HG03066 (cell line): ENCODE measurements around the gene AMPH.
"Not testable (repeated sequence)": the region's sequence is repeated elsewhere in the genome, so short reads cannot be mapped to it uniquely, and the experiment has no call there.

Experiments used
- ATAC-seq: cut with Tn5 transposase; IDR thresholded peaks from one replicate; pipeline ENCODE4 v1.9.1; 2021; ENCODE audit warnings: low read depth; ENCODE audit not compliant: unreplicated experiment

Gene AMPH

DNA sequence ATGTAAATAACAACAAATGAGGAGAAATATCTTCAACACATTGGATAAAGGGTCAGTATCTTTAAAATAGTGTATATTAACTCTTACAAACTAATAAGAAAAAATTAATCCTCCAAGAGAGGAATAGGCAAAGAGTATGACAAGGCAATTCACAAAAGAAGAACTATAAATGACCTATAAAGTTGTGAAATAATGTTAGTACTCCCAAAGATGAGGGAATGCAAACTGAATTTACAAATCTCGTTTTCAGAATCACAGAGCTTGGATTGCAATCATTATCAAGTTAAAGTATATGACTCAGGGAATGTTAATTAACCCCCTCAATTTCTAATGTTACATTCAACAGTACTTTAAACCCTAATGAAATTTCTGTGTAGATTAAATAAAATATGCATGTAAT is 270.4 kb downstream of the AMPH start:
- no peak for ATAC-seq

GRCh38 chr7:38359071-38359601 is 272.0 kb downstream of the AMPH start:
- peak; percentile 73 for ATAC-seq

GRCh38 chr7:38358273-38358831 is 272.8 kb downstream of the AMPH start:
- not testable (repeated sequence) for ATAC-seq

- not testable (repeated sequence) for ATAC-seq
Measured at GRCh38 chr7:38354271-38354851, 276.8 kb downstream of the AMPH start.

- ATAC-seq = not testable (repeated sequence)
Measured at GRCh38 chr7:38353431-38353881, 277.7 kb downstream of the AMPH start.

DNA sequence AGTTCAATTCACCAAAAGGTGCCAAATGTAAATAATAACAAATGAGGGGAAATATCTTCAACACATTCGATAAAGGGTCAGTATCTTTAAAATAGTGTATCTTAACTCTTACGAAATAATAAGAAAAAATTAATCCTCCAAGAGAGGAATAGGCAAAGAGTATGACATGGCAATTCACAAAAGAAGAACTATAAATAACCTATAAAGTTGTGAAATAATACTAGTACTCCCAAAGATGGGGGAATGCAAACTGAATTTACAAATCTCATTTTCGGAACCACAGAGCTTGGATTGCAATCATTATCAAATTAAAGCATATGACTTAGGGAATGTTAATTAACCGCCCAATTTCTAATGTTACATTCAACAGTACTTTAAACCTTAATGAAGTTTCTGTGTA is 279.6 kb downstream of the AMPH start:
- ATAC-seq = no peak

- not testable (repeated sequence) for ATAC-seq
Measured at GRCh38 chr7:38350777-38351176, 280.4 kb downstream of the AMPH start.

GRCh38 chr7:38349869-38350583 is 281.1 kb downstream of the AMPH start:
- peak; percentile 74 for ATAC-seq

DNA sequence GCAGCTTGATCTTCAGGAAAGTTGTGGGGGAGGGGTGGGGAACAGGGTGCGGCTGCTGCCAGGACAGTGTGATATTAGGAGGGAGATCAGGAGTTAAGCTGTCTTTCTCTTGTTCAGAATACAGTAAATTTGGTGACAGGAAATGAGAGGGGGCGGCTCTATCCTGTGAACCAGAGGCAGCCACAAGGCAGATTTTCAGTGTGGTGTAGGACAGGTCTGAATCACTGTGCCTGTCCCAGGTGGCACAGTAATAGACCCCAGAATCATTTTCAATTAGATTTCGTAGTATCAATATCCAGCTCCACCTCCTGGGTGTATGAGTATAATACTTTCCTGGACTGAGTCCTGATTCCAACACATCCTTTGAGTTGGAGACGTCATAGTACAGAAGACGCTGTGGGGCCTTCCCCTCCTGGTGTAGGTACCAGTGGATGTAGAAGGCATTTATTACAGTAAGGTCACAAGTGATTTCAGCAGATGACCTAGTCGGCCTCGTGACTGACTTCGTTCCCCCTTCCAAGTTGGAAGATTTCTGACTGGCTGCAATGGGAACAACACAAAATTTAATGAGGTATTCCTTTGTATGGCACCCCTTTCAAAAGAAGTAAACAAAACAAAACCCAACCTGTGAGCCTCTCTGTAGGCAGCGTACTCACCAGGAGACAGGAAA is 281.9 kb downstream of the AMPH start:
- ATAC-seq = not testable (repeated sequence)

GRCh38 chr7:38345299-38346172 is 285.6 kb downstream of the AMPH start:
- ATAC-seq = peak; percentile 52

- ATAC-seq = not testable (repeated sequence)
Measured at GRCh38 chr7:38344741-38345140, 286.4 kb downstream of the AMPH start.

- ATAC-seq = not testable (repeated sequence)
Measured at GRCh38 chr7:38342135-38342534, 289.0 kb downstream of the AMPH start.

DNA sequence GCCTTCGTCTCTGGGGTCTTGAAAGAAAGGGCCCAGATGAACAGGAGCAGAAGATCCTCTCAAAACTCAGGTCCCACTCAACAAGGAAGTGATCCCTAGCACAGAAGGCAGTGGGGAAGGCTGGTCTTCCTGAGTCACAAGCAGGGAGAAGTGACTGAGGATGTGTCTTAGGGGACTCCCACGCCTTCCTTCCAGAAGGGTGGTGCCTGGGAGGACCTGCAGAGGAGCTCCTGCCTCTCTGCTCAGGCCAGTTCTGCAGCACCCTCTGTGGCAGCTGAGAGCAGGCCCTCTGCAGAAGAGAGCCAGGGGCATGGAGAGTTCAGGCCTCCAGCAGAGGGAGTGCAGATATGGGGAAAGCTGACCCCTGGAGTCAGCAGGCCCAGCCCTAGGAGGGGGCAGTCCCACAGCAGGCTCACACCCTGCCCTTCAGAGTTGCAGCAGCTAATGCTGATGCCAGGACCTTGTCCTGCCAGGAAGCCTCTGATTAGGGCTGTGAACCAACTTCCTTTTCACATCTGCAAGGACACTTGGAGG is 289.9 kb downstream of the AMPH start:
- peak; percentile 45 for ATAC-seq

DNA sequence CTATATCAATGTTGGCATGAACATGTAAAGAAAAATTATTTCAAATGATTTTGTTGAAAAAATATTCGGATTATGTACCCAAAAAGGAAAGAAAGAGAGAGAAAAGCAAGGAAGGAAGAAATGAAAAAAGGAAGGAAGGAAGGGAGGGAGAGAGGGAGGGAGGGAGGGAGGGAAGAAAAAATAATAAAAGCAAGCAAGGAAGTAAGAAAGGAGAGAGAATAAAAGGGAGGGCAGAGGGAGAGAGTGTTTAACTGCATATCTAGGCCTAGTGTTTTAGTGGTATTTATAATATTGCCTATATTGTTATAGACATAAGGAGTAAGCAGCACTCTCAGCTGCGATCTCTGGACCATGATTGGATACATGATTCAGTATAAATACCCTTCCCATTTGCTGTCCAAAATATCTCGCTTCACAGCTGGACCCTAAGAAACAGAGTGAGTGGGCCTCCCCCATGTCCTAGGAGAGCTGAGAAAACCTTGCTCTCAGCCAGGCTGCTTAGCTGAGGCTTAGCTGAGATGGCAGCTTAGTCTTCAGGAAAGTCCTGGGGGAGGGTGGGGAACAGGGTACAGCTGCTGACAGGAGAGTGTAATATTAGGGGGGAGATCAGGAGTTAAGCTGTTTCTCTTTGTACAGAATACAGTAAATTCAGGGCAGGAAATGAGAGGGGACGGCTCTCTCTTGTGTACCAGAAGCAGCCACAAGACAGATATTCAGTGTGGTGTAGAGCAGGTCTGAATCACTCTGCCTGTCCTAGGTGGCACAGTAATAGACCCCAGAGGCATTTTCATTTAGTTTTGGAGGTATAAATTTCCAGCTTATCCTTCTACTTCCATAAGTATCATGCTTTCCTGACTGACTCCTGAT is 291.0 kb downstream of the AMPH start:
- ATAC-seq = no peak

DNA sequence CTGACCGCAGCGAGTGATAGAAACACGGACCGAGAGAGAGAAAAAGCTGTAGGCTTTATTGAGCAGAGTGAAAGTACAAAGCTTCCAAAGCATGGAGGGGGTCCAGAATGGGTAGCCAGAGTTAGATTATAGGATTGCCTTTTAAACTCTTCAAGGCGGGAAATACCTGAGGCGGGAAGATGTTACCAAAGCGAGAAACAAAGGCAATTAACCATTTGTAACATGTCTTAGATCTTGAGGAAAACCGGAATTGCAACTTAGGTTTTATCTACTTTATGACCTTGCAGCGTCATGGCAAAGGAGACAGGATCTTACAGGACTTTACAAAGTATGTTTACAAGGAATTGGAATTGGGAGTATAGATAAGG is 295.0 kb downstream of the AMPH start:
- ATAC-seq = not testable (repeated sequence)

- ATAC-seq = peak; percentile 95
Measured at GRCh38 chr7:38335492-38336147, 295.6 kb downstream of the AMPH start.

DNA sequence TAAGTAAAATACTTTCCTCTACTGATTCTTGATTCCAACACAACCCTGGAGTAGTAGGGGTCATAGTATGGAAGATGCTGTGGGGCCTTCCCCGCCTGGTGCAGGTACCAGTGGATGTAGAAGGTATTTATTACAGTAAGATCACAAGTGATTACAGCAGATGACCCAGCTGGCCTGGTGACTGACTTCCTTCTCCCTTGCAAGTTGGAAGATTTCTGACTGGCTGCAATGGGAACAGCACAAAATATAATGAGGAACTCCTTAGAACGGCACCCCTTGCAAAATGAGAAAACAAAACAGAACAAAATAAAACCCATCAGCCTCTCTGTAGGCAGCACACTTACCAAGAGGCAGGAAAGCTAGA is 296.1 kb downstream of the AMPH start:
- no peak for ATAC-seq

DNA sequence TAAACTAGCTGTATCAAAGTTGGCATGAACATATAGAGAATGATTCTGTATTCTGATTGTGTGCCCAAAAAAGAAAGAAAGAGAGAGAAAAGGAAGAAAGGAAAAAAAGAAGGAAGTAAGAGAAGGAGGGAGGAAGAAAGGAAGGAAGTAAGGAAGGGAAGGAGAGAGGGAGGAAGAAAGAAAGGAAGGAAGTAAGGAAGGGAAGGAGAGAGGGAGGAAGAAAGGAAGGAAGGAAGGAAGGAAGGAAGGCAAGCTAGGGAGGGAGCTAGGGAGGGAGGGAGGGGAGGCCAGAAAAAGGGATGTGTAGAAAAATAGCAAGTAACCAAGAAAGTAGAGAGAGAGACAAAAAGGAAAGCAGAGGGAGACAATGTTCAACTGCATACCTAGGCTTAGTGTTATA is 297.0 kb downstream of the AMPH start:
- ATAC-seq = no peak
